HG03159 (cell line): ENCODE measurements around the gene CDX1.

Experiments
- ATAC-seq: cut with Tn5 transposase; IDR thresholded peaks from one replicate; pipeline ENCODE4 v1.9.1; 2021; ENCODE audit warnings: mild to moderate bottlenecking, moderate library complexity; ENCODE audit not compliant: unreplicated experiment

Gene CDX1

GRCh38 chr5:150181027-150181426 lies 14.4 kb downstream of the CDX1 start:
- ATAC-seq, result no peak

GRCh38 chr5:150181766-150182545 lies 15.4 kb downstream of the CDX1 start:
- no peak for ATAC-seq

- no peak for ATAC-seq
Measured at GRCh38 chr5:150182774-150183173, 16.2 kb downstream of the CDX1 start.

GRCh38 chr5:150183436-150183835 lies 16.9 kb downstream of the CDX1 start:
- no peak for ATAC-seq

GRCh38 chr5:150184006-150184405 lies 17.4 kb downstream of the CDX1 start:
- ATAC-seq, result no peak

GRCh38 chr5:150184990-150185912 lies 18.7 kb downstream of the CDX1 start:
- ATAC-seq, result no peak

GRCh38 chr5:150186137-150186536 lies 19.6 kb downstream of the CDX1 start:
- no peak for ATAC-seq

GRCh38 chr5:150186897-150187296 lies 20.3 kb downstream of the CDX1 start:
- no peak for ATAC-seq

- ATAC-seq, result no peak
Measured at GRCh38 chr5:150188146-150188842, 21.7 kb downstream of the CDX1 start.

- ATAC-seq, result no peak
Measured at GRCh38 chr5:150189326-150189725, 22.7 kb downstream of the CDX1 start.

- no peak for ATAC-seq
Measured at GRCh38 chr5:150189728-150190502, 23.3 kb downstream of the CDX1 start, which contains the start of gene SLC6A7. TSS of gene SLC6A7 (plus strand) at chr5:150190062. CDS start at chr5:150190328, 266 bp downstream.

GRCh38 chr5:150190503-150190979 lies 24.0 kb downstream of the CDX1 start:
- no peak for ATAC-seq

- ATAC-seq, result no peak
Measured at GRCh38 chr5:150190987-150191386, 24.4 kb downstream of the CDX1 start.

GRCh38 chr5:150192462-150192861 lies 25.9 kb downstream of the CDX1 start:
- no peak for ATAC-seq

GRCh38 chr5:150195736-150196485 lies 29.3 kb downstream of the CDX1 start:
- no peak for ATAC-seq

GRCh38 chr5:150196514-150196913 lies 29.9 kb downstream of the CDX1 start:
- no peak for ATAC-seq

- no peak for ATAC-seq
Measured at GRCh38 chr5:150196986-150197385, 30.4 kb downstream of the CDX1 start.

GRCh38 chr5:150197476-150197875 lies 30.9 kb downstream of the CDX1 start:
- no peak for ATAC-seq

GRCh38 chr5:150202501-150202900 lies 35.9 kb downstream of the CDX1 start:
- no peak for ATAC-seq
